ENCODE results near the gene SPIN1. TPM values are rescaled to one million over a fixed set of nuclear protein-coding genes. Genes with fewer than 3 reads are reported as not detected.
A peak's percentile ranks its signal among the peaks of the same experiment; 100 is the strongest.

The SPIN1 gene
- total RNA-seq, 1 donor from 2014 or later: 103 TPM

DNA sequence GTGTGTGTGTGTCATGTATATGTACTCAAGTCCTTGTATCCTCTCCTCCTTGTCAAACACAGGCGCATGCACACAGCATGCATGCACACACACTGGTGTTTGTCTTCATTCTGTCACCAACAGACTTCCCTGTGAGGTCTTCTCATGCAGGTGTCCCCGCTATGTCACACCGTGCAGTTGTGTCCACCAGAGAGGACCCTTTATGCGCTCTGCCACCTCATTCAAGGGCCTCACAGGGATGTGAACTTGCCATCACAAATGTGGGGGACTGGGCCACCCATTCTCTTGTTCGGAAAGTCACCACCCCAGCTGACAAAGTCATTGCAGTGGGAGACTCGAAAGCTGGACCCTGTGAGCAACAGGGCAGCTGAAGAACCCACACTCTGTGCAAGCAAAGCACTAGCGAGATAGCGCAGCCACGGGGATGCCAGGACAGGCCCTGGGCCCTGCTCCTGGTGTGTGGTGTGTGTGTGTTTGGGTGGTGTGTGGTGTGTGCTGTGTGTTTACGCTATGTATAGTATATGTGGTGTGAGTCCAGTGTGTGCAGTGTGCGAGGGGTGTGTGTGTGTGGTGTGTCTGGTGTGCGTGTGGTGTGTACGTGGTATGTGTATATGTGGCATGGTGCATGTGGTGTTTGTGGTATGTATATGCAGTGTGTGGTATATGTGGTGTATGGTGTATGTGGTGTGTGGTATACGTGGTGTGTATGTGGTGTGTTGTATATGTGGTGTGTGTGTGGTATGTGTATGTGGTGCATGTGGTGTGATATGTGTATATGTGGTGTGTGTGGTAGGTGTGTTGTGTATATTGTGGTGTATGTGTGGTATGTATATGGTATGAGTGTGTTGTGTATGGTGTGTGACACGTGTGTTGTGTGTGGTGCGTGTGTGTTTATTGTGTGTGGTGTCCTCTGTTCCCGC is 115.9 kb downstream of the SPIN1 start:
- Mint-ChIP-seq H3K27me3 (ENCODE audit: low read depth) (no peaks in the 10 kb centered on the region), H3K4me3 (ENCODE audit: unreplicated experiment) (no peak overlapping the region), H3K27ac (ENCODE audit: unreplicated experiment) (no peak overlapping the region), H3K36me3 (ENCODE audit: low read depth) (no peaks in the 10 kb centered on the region), H3K4me1 (ENCODE audit: low read depth) (peaks cover 3% of the 10 kb centered on the region), H3K9me3 (ENCODE audit: low read depth) (peaks cover 4% of the 10 kb centered on the region)
- TF ChIP-seq, protein P1, sequence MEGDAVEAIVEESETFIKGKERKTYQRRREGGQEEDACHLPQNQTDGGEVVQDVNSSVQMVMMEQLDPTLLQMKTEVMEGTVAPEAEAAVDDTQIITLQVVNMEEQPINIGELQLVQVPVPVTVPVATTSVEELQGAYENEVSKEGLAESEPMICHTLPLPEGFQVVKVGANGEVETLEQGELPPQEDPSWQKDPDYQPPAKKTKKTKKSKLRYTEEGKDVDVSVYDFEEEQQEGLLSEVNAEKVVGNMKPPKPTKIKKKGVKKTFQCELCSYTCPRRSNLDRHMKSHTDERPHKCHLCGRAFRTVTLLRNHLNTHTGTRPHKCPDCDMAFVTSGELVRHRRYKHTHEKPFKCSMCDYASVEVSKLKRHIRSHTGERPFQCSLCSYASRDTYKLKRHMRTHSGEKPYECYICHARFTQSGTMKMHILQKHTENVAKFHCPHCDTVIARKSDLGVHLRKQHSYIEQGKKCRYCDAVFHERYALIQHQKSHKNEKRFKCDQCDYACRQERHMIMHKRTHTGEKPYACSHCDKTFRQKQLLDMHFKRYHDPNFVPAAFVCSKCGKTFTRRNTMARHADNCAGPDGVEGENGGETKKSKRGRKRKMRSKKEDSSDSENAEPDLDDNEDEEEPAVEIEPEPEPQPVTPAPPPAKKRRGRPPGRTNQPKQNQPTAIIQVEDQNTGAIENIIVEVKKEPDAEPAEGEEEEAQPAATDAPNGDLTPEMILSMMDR (IDR thresholded peaks at IDR 0.05): no peak
- DNase-seq (ENCODE audit: low spot score): peak; percentile 44

DNA sequence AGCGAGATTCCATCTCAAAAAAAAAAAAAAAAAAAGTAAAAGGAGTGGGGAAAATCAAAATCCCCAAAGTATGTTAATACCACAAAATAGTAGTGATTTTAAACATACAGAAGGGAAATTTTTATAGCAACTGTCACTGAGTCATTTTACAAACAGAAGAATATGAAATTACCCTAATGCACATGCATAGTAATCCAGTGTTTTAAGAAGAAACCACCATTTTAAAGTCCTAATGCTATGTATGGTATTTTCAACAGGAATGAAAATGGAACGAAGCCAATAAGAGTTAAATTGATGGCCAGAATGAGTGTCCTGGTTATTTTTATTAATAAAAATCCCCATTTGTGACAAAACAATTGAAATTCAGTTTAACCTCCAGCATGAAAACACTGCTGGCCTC is 120.1 kb downstream of the SPIN1 start:
- H3K36me3 Mint-ChIP-seq (ENCODE audit: low read depth): no peaks in the 10 kb centered on the region
- no peak overlapping the region for H3K27ac Mint-ChIP-seq (ENCODE audit: unreplicated experiment)
- H3K27me3 Mint-ChIP-seq (ENCODE audit: low read depth): peaks cover 4% of the 10 kb centered on the region
- no peak for DNase-seq (ENCODE audit: low spot score)
- TF ChIP-seq, protein P1 (IDR thresholded peaks at IDR 0.05): no peak
- H3K4me1 Mint-ChIP-seq (ENCODE audit: low read depth): no peaks in the 10 kb centered on the region
- H3K4me3 Mint-ChIP-seq (ENCODE audit: unreplicated experiment): no peak overlapping the region
- peaks cover 4% of the 10 kb centered on the region for H3K9me3 Mint-ChIP-seq (ENCODE audit: low read depth)

DNA sequence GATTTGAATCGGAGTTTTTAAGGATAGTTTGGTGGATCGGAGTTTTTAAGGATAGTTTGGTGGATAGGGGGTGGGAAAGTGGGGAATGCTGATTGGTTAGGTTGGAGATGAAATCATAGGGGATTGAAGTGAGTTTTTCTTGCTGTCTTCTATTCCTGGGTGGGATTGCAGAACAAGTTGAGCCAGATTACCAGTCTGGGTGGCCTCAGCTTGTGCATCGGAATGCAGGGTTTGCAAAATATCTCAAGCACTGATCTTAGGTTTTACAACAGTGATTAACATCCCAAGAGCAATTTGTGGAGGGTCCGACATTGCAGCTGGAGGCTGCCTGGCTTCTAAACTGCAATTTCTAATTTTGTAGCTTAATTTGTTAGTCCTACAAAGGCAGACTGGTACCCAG is 123.7 kb downstream of the SPIN1 start:
- Mint-ChIP-seq H3K36me3 (ENCODE audit: low read depth) (no peaks in the 10 kb centered on the region), H3K4me3 (ENCODE audit: unreplicated experiment) (no peak overlapping the region), H3K27me3 (ENCODE audit: low read depth) (peaks cover 4% of the 10 kb centered on the region), H3K9me3 (ENCODE audit: low read depth) (peaks cover 4% of the 10 kb centered on the region), H3K27ac (ENCODE audit: unreplicated experiment) (no peak overlapping the region), H3K4me1 (ENCODE audit: low read depth) (no peaks in the 10 kb centered on the region)
- DNase-seq (ENCODE audit: low spot score): peak; percentile 2
- TF ChIP-seq, protein P1 (IDR thresholded peaks at IDR 0.05): no peak

DNA sequence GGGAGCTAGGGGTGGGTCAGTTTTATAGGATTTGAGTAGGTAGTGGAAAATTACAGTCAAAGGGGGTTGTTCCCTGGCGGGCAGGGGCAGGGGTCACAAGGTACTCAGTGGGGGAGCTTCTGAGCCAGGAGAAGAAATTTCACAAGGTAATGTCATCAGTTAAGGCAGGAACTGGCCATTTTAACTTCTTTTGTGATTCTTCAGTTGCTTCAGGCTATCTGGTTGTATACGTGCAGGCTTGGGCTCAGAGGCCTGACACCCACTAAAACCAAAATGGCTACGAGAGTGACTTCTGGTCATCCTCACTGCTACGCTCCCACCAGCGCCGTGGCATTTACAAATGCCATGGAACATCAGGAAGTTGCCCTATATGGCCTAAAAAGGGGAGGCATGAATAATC is 126.0 kb downstream of the SPIN1 start:
- TF ChIP-seq, protein P1 (IDR thresholded peaks at IDR 0.05): no peak
- Mint-ChIP-seq H3K27ac (ENCODE audit: unreplicated experiment) (no peak overlapping the region), H3K27me3 (ENCODE audit: low read depth) (peaks cover 4% of the 10 kb centered on the region), H3K4me3 (ENCODE audit: unreplicated experiment) (no peak overlapping the region), H3K4me1 (ENCODE audit: low read depth) (no peaks in the 10 kb centered on the region), H3K9me3 (ENCODE audit: low read depth) (no peaks in the 10 kb centered on the region), H3K36me3 (ENCODE audit: low read depth) (no peaks in the 10 kb centered on the region)
- DNase-seq (ENCODE audit: low spot score): peak; percentile 14

DNA sequence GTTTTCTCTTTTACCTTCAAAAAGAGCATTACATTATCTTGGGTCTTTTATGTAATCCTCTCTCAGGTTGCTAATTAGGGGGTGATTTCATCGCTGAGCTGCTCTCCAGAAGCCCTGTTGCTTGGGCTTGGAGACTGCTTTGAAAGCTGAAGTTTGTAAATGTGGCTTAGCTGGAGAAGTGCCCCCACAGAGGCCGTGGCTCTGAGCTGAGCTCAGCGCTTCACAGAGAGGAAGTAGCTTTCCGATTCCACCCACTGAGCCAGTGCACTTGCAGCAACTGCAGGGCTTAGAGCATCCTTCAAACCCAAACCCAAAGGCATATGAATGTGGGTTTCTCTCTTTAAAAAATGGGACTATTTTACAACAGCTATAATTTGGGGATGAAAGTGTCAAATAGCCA is 133.1 kb downstream of the SPIN1 start:
- H3K27me3 Mint-ChIP-seq (ENCODE audit: low read depth): no peaks in the 10 kb centered on the region
- no peaks in the 10 kb centered on the region for H3K36me3 Mint-ChIP-seq (ENCODE audit: low read depth)
- TF ChIP-seq, protein P1 (IDR thresholded peaks at IDR 0.05): no peak
- H3K4me1 Mint-ChIP-seq (ENCODE audit: low read depth): peaks cover 9% of the 10 kb centered on the region
- H3K27ac Mint-ChIP-seq (ENCODE audit: unreplicated experiment): no peak overlapping the region
- DNase-seq (ENCODE audit: low spot score): peak; percentile 17
- no peaks in the 10 kb centered on the region for H3K9me3 Mint-ChIP-seq (ENCODE audit: low read depth)
- H3K4me3 Mint-ChIP-seq (ENCODE audit: unreplicated experiment): no peak overlapping the region

Data from chondrocyte (in vitro differentiated cells).